ENCODE data around the gene DENND1A.
"Not testable (repeated sequence)": the region's sequence is repeated elsewhere in the genome, so short reads cannot be mapped to it uniquely, and the experiment has no call there.

Gene DENND1A

GRCh38 chr9:123642291-123643278, 287.3 kb downstream of the DENND1A start:
- peak; percentile 94 for DNase-seq

- DNase-seq: no peak
These were observed 289.1 kb downstream of the DENND1A start for GRCh38 chr9:123640792-123641222.

DNA sequence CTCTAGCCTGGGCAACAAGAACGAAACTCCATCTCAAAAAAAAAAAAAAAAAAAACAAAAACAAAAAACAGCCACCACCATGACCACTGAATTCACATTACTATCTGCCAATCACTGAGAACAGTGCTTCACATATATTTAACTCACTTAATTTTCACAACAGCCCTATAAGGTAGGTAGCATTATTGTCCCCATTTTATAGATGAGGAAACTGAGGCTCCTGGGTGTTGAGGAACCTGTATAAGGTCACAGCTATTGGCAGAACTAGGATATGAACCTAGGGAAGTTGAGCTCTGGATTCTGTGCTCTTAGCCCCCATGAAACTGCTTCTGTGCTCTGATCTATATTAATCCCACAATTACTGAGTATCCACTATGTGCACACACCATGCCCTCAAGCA, 290.2 kb downstream of the DENND1A start:
- no peak for DNase-seq

DNA sequence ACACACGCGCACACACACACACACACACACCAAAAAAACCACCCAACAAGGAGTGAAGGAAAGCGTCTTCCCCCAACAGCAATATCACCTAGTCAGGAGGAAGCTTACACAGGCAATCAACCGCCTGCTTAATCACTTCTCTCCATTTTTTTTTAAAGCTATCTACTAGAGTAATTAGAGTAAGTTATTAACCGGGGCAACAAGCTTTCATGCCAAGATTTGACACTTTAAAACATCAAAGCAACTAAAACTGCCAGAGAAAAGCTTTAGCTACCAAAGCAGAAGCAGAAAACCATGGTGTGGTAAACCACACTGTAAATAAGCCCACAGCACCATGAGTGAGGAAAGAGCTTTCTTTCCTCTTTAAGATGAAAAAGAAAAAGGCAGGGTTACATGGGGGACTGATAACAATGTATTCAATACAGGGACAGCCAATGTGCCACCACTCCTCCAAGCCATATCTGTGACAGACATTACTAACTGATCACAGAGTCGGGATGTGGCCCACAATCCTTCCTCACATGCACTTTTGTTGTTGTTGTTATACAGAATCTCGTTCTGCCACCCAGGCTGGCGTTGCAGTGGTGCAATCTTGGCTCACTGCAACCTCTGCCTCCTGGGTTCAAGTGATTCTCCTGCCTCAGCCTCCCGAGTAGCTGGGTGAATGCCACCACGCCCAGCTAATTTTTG, 291.8 kb downstream of the DENND1A start:
- no peak for DNase-seq

DNA sequence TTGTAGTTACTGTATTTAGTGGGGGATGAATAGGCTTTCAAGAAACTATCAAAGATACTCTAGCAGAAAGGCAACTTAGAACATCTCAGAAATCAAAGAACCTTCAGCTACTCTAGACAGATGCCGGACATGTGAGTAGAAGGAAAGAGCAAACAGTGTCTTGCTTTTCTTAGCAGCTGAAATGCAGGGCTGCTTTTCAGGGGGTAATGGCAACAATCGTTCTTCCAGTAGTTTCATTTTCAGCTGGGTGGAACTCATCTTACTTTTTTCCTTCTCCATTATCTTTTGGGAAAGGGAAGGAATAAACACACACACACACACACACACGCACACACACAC, 292.4 kb downstream of the DENND1A start:
- no peak for DNase-seq

DNA sequence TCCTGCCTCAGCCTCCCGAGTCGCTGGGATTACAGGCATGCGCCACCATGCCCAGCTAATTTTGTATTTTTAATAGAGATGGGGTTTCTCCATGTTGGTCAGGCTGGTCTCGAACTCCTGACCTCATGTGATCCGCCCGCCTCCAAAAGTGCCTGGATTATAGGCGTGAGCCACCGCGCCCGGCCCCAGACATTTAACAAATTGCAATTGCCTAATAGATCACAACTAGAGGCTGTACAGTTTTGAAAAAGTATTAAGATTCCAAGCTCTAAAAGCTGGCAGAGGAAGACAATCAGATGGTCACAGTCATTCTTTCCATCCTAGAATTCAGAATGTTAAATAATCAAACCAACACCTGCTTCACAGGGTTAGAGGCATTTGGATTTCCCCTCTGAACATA, 293.1 kb downstream of the DENND1A start:
- not testable (repeated sequence) for DNase-seq

GRCh38 chr9:123631862-123632261, 298.1 kb downstream of the DENND1A start:
- DNase-seq: no peak

DNA sequence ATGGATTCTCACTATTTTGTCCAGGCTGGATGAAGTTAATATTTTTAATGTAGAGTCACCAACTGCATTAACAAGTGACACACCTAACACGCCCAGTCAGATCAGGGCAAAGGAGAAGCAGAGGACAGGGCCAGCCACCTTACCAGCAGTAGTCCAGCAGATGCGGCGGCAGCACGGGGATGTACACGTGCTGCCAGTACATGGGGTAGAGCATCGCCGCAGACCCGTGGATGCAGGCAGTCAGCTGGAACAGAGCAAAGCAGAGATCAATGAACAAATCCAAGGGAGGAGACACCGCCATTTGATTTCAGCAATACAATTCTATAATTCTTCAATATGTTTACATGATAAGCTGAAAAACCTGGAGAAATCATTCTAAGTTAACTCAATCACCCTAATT, 299.7 kb downstream of the DENND1A start:
- DNase-seq: no peak

DNA sequence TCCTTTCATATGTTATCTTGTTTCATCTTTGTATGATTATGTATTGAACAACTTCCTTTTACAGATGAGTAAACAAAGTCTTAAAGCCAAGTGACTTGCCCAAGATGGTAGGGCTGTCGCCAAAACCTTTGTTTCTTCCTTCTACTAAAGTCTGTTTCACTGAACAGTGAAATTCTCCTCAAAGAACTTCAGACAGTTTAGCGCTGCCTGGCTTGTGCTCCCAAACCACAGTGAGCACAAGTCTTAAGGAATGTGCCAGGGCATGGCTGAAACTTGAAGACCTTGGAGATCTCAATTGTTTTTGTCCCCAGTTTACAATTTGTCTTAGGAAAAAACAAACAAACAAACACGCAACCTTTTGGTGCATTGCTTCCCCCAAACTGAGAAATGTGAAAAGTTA, 300.4 kb downstream of the DENND1A start:
- DNase-seq: no peak

- no peak for DNase-seq
These were observed 307.1 kb downstream of the DENND1A start for GRCh38 chr9:123622711-123623241.

- DNase-seq: no peak
These were observed 309.7 kb downstream of the DENND1A start for GRCh38 chr9:123620239-123620638.

GRCh38 chr9:123617952-123618678, 311.8 kb downstream of the DENND1A start:
- no peak for DNase-seq

DNA sequence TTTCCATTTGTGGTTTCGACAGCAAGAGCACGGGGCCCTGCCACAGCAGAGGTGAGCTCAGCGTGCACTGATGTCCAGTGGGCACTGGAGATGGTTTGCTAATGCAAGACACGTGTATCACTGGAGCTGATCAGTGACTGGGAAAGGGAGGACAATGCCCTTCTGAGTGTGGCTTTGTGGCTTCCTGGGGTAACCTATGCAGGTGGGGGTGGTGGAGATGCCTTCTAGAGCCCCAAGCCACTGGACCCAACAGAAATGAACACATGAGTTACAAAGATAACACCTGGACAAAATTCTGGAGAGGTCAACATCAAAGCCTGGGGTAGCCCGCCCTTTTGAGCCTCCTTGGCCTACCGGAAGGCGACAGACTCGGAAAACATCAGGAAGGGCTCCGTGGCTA, 312.6 kb downstream of the DENND1A start:
- DNase-seq: no peak

DNA sequence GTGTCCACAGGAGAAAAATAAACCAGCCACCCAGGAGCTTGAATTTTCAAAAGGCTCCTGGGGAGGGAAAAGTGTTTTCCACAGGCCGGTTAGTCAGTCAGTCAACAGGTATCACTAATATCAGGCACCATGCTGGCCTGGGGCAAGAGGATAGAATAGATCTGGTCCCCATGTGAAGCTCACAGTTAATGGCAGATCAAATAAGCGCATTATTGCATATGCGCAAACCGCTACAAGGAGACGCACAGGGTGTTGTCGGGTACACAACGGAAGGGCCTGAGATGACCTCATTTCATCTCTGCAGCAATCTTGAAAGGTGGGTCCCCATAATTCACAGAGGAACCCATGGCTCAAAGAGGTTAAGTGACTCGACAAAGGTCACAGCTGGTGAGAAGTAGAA, 313.2 kb downstream of the DENND1A start:
- no peak for DNase-seq

DNA sequence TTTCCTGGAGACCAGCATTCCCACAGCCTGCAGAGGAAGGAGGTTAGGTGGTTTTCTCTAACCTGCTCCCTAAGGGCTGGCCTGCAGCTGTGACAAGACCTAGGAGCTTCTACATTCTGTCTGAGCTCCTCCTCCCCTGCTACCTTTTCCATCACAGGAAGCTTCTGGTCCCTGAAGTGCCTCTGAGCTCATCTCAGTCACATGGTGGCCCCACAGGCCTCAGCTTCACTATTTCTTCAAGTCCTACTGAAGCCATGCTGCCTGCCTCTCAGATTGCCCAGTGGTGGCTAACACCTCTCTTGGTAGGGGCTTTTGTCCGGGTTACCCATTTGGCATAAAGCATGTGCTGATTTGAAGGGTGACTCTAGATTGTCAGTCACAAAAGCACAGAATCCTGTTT, 314.5 kb downstream of the DENND1A start:
- DNase-seq: no peak

GRCh38 chr9:123614306-123615263, 315.3 kb downstream of the DENND1A start:
- no peak for DNase-seq

- DNase-seq: no peak
These were observed 318.7 kb downstream of the DENND1A start for GRCh38 chr9:123611226-123611625.

DNA sequence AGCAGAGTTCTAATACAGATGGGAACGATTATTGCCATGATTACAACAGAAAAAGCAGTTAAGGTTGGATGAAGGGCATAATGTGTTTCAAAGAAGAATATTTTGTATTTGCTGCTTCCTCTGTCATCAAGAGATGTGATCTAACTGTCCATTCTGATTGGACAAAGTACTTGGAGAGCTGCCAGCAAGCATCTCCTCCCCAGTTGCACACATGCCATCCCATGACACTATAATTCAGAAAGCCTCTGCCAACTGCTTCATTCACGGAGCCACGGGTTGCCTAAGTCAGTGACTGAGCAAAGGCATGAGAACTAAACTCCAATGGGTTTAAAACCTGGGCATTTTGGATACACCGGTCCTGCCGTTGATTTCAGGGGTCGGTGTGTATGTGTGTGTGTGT, 320.1 kb downstream of the DENND1A start:
- DNase-seq: no peak

DNA sequence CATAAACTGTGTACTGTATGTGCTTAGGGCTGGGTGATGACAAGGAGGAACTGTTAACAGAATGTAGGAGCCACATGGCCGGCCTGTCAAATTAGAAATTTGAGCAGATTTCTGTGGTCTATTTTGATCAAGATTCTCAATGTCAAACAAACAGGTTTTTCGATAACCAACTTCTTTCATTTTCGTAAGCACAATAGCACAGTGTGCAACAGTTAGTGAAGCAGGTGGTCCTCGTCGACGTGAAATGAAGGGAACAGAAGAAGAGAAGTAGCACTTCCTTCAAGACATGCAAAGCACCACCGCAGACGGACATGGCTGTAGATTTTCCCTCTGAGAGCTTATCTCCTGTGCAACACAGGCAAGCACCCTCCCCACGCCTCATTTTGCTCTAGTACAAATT, 321.8 kb downstream of the DENND1A start:
- no peak for DNase-seq

GRCh38 chr9:123607479-123607878, 322.4 kb downstream of the DENND1A start:
- DNase-seq: no peak

DNA sequence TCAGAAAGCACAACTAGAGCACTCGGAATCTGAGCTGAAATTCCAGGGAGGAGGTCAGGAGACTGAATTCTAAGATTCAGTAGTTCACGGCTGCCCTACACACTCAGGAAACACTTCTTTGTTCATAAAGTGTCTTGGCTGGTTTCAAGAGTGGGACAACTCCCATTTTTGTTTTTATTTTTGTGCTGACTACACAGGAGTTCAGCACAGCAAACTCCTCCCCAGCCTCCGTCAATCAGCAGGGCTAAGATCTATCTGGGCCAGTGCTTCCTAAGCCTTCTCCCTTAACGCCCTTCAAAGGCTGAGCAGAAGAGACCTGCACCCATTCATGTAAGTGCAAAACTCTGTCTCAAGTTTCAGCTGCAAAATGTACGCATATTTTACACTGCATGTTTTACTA, 323.8 kb downstream of the DENND1A start:
- no peak for DNase-seq

- DNase-seq: no peak
These were observed 324.6 kb downstream of the DENND1A start for GRCh38 chr9:123605286-123605685.

Data from NCI-H1105 (cell line).